SH-SY5Y (cell line): ENCODE results near the gene VRTN.

Experiments used
- GATA2 ChIP-seq: IDR thresholded peaks from 2 replicates; pipeline ENCODE4 v1.6.1; 2011; ENCODE audit warnings: mild to moderate bottlenecking, low read depth, low read length
- GATA3 ChIP-seq: IDR thresholded peaks from 2 replicates; pipeline ENCODE4 v1.6.1; 2011; ENCODE audit warnings: low read depth, mild to moderate bottlenecking, low read length, moderate library complexity

GRCh38 chr14:74395094-74395493 is 46.8 kb downstream of the VRTN start:
- TF ChIP-seq GATA2 = no peak
- TF ChIP-seq GATA3 = no peak
